B cell (primary cell): Measurements from ENCODE around the gene CDC42SE1.

Experiments
- CTCF ChIP-seq: fragments of 200-600 bp; IDR thresholded peaks from one replicate; pipeline ENCODE4 v1.8.0; 2022; ENCODE audit warnings: antibody characterized with exemption, mild to moderate bottlenecking
- EZH2 ChIP-seq: IDR thresholded peaks from 2 replicates; pipeline ENCODE4 v1.6.1; 2012; ENCODE audit warnings: borderline replicate concordance, low read depth, mild to moderate bottlenecking, moderate library complexity, low read length; ENCODE audit not compliant: insufficient read depth, poor library complexity, severe bottlenecking

- TF ChIP-seq CTCF (no peak), EZH2 (no peak)
These were observed 57.8 kb downstream of the CDC42SE1 start for GRCh38 chr1:151001602-151002001.
